HCT116 (cell line): ENCODE data around the gene HPX. TPM values are rescaled to one million over a fixed set of nuclear protein-coding genes. Genes with fewer than 3 reads are reported as not detected.

ENCODE experiments used
- ATAC-seq: fragments of 200-7000 bp; cut with Tn5 transposase; 2 replicates; pipeline ENCODE4 v1.9.1; 2020; ENCODE audit warnings: mild to moderate bottlenecking, moderate library complexity
- BruUV-seq: library from RNA; stranded (reverse); fragments of 400-500 nt; replicated peaks from 2 replicates; lab custom pipeline; 2021; lab: Mats Ljungman, UMichigan
- CTCF ChIA-PET: fragments of 300-600 bp; sonication (Branson Sonifier 250); formaldehyde crosslinking; loops from one replicate; lab custom pipeline; 2021; ENCODE audit warnings: antibody characterized with exemption; lab: Charles Lee
- POLR2A ChIA-PET: fragments of 300-600, 350-600 bp; sonication (Branson Sonifier 250); formaldehyde crosslinking; loops from one replicate; lab custom pipeline; 2021; ENCODE audit warnings: antibody characterized with exemption; lab: Charles Lee
- RAD21 ChIA-PET, 2 experiments: fragments of 300-600 bp; sonication (Branson Sonifier 250); formaldehyde crosslinking; loops; one replicate each; lab custom pipeline; 2023; ENCODE audit warnings: low total read pairs in 2 of 2; ENCODE audit not compliant: uncharacterized antibody in 2 of 2, unreplicated experiment in 2 of 2, low non-redundant PET in 1 of 2; lab: Charles Lee
- DNase-seq: peaks from one replicate; pipeline ENCODE4 v3.0.0-alpha.2; 2010; ENCODE audit warnings: low read depth, low spot score
- H2AFZ ChIP-seq: fragments of 200-600 bp; shearing (Covaris generic), sonication (generic); 2 replicates; pipeline ENCODE4 v1.6.1; 2017; ENCODE audit warnings: low read depth, mixed run types, mixed read lengths, antibody characterized with exemption, low read length; ENCODE audit not compliant: poor library complexity, severe bottlenecking
- H3K27ac ChIP-seq: 2 replicates; pipeline ENCODE4 v1.5.1; 2012; ENCODE audit warnings: low read depth, low read length
- H3K27me3 ChIP-seq: fragments of 200-600 bp; sonication (generic); 2 replicates; pipeline ENCODE4 v1.6.1; 2016; ENCODE audit warnings: mixed run types, low read length, mixed read lengths; ENCODE audit not compliant: insufficient read depth
- H3K36me3 ChIP-seq, 2 experiments: fragments of 200-500 bp in 1 of 2; fragments of 200-600 bp in 1 of 2; sonication (Bioruptor generic) in 1 of 2; sonication (generic) in 1 of 2; 2 replicates each; pipeline versions ENCODE4 v1.5.1 to v1.6.1; 2014 to 2016; ENCODE audit warnings: low read length in 2 of 2, inconsistent platforms in 1 of 2, mixed read lengths in 1 of 2, mixed run types in 1 of 2; ENCODE audit not compliant: insufficient read depth in 2 of 2, control insufficient read depth in 1 of 2
- H3K4me1 ChIP-seq, 2 experiments: fragments of 200-600 bp in 1 of 2; sonication (generic) in 1 of 2; 2 replicates each; pipeline versions ENCODE4 v1.5.1 to v1.6.1; 2012 to 2017; ENCODE audit warnings: low read length in 2 of 2, inconsistent platforms in 1 of 2, mild to moderate bottlenecking in 1 of 2, mixed read lengths in 1 of 2, mixed run types in 1 of 2, moderate library complexity in 1 of 2; ENCODE audit not compliant: insufficient read depth in 2 of 2, control insufficient read depth in 1 of 2
- H3K4me2 ChIP-seq: fragments of 200-600 bp; sonication (generic); 2 replicates; pipeline ENCODE4 v1.6.1; 2017; ENCODE audit warnings: mixed run types, low read length, mixed read lengths
- H3K4me3 ChIP-seq, 2 experiments: fragments of 200-600 bp in 1 of 2; sonication (generic) in 1 of 2; replicated peaks in 1 of 2; 2 replicates each; pipeline ENCODE4 v1.5.1; 2011 to 2016; ENCODE audit warnings: low read length in 2 of 2, control low read depth in 1 of 2, low read depth in 1 of 2, mild to moderate bottlenecking in 1 of 2, mixed read lengths in 1 of 2, mixed run types in 1 of 2
- H3K79me2 ChIP-seq: fragments of 200-600 bp; sonication (generic); 2 replicates; pipeline ENCODE4 v1.6.1; 2017; ENCODE audit warnings: mild to moderate bottlenecking, mixed run types, low read length, moderate library complexity, mixed read lengths; ENCODE audit not compliant: insufficient read depth
- H3K9ac ChIP-seq: fragments of 200-600 bp; sonication (generic); 2 replicates; pipeline ENCODE4 v1.6.1; 2016; ENCODE audit warnings: low read length, mixed read lengths
- H3K9me2 ChIP-seq: fragments of 200-600 bp; sonication (generic), shearing (Covaris generic); 2 replicates; pipeline ENCODE4 v1.6.1; 2017; ENCODE audit warnings: mixed run types, mild to moderate bottlenecking, moderate library complexity; ENCODE audit not compliant: insufficient read depth
- H3K9me3 ChIP-seq, 2 experiments: fragments of 200-500 bp in 1 of 2; fragments of 200-600 bp in 1 of 2; sonication (Bioruptor generic) in 1 of 2; sonication (generic) in 1 of 2; 2 replicates each; pipeline ENCODE4 v1.6.1; 2014 to 2017; ENCODE audit warnings: low read length in 2 of 2, mixed read lengths in 2 of 2, inconsistent platforms in 1 of 2, low read depth in 1 of 2, mild to moderate bottlenecking in 1 of 2, mixed run types in 1 of 2, moderate library complexity in 1 of 2; ENCODE audit not compliant: control insufficient read depth in 1 of 2, insufficient read depth in 1 of 2
- H4K20me1 ChIP-seq: fragments of 200-600 bp; sonication (generic), shearing (Covaris generic); 2 replicates; pipeline ENCODE4 v1.6.1; 2017; ENCODE audit warnings: mixed run types, mild to moderate bottlenecking, moderate library complexity; ENCODE audit not compliant: insufficient read depth
- CBX3 ChIP-seq: IDR thresholded peaks from 2 replicates; pipeline ENCODE4 v1.6.1; 2012; ENCODE audit warnings: low read depth
- ELF1 ChIP-seq: IDR thresholded peaks from 2 replicates; pipeline ENCODE4 v1.6.1; 2012; ENCODE audit warnings: low read depth, borderline replicate concordance
- EZH2 ChIP-seq: fragments of 200-600 bp; sonication (generic); IDR thresholded peaks from 2 replicates; pipeline ENCODE4 v1.6.1; 2017; ENCODE audit warnings: antibody characterized with exemption, mixed run types
- JUND ChIP-seq: IDR thresholded peaks from 2 replicates; pipeline ENCODE4 v1.6.1; 2012
- YY1 ChIP-seq: IDR thresholded peaks from 2 replicates; pipeline ENCODE4 v1.6.1; 2011; ENCODE audit warnings: low read length, low read depth, moderate library complexity, mild to moderate bottlenecking; ENCODE audit not compliant: insufficient replicate concordance; ENCODE audit errors: extremely low read depth
- ZBTB33 ChIP-seq: IDR thresholded peaks from 2 replicates; pipeline ENCODE4 v1.6.1; 2011; ENCODE audit warnings: mild to moderate bottlenecking, low read length, moderate library complexity; ENCODE audit not compliant: insufficient replicate concordance; ENCODE audit errors: extremely low read depth
- intact Hi-C: fragments of 100-400 bp; cut with micrococcal nuclease; formaldehyde crosslinking; loops from 2 replicates; pipeline ENCODE4 v1.10.0; 2022
- total RNA-seq: library from RNA; stranded (reverse); gene quantifications from one replicate; pipeline ENCODE4 v1.2.1, GENCODE V29; 2021; ENCODE audit not compliant: unreplicated experiment
- TF ChIP-seq, protein P1 (sequence below): IDR thresholded peaks from 2 replicates; pipeline ENCODE4 v1.6.1; 2012

HPX gene
- total RNA-seq, 1 experiment from 2014 or later: 4.6 TPM

GRCh38 chr11:6437423-6437822, 3.4 kb downstream of the HPX start:
- no peak overlapping the region for H3K27ac ChIP-seq
- ChIA-PET POLR2A (no interaction called here), RAD21 (no interaction called here), CTCF (interaction anchor here (0.7 to 2.4 kb wide), 3 partner anchors 18 to 58 kb away, joined by 3 to 26 read pairs (median 3); partner anchors contain the start of gene APBB1)
- TF ChIP-seq, protein P1, sequence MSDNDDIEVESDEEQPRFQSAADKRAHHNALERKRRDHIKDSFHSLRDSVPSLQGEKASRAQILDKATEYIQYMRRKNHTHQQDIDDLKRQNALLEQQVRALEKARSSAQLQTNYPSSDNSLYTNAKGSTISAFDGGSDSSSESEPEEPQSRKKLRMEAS: no peak
- no peak for TF ChIP-seq EZH2
- no peaks in the 10 kb centered on the region for H4K20me1 ChIP-seq
- no peak overlapping the region for H3K4me2 ChIP-seq
- no peaks in the 10 kb centered on the region for H3K36me3 ChIP-seq
- DNase-seq (no peak), ATAC-seq (no peak)
- H3K27me3 ChIP-seq: no peaks in the 10 kb centered on the region
- no peaks in the 10 kb centered on the region for H3K9me3 ChIP-seq
- H3K9me2 ChIP-seq: no peaks in the 10 kb centered on the region
- BruUV-seq: no TSS peak
- H3K4me1 ChIP-seq: peaks cover 4 to 6% of the 10 kb centered on the region in 2 experiments
- intact Hi-C loops: no loop called here
- no peaks in the 10 kb centered on the region for H3K79me2 ChIP-seq
- no peak overlapping the region for H2AFZ ChIP-seq
- H3K4me3 ChIP-seq: no peak overlapping the region
- H3K9ac ChIP-seq: no peak overlapping the region

GRCh38 chr11:6433998-6434660, 6.7 kb downstream of the HPX start:
- no peaks in the 10 kb centered on the region for H3K36me3 ChIP-seq
- no peaks in the 10 kb centered on the region for H3K79me2 ChIP-seq
- CTCF ChIA-PET: interaction anchor here (1.2 kb wide), 1 partner anchor 10 kb away, joined by 3 read pairs; no protein-coding TSS in a partner anchor
- intact Hi-C loops: no loop called here
- no peaks in the 10 kb centered on the region for H4K20me1 ChIP-seq
- BruUV-seq: no TSS peak
- H3K9me3 ChIP-seq: no peaks in the 10 kb centered on the region
- no peak overlapping the region for H3K4me3 ChIP-seq
- POLR2A ChIA-PET: no interaction called here
- H3K27me3 ChIP-seq: no peaks in the 10 kb centered on the region
- peaks cover 14 to 20% of the 10 kb centered on the region in 2 experiments for H3K4me1 ChIP-seq
- H2AFZ ChIP-seq: no peak overlapping the region
- DNase-seq (no peak), ATAC-seq (no peak)
- TF ChIP-seq ELF1: no peak
- no peak for TF ChIP-seq YY1
- TF ChIP-seq CBX3: no peak
- no peak for TF ChIP-seq JUND
- no peak for TF ChIP-seq ZBTB33
- RAD21 ChIA-PET: no interaction called here
- no peaks in the 10 kb centered on the region for H3K9me2 ChIP-seq
- H3K27ac ChIP-seq: no peak overlapping the region
- H3K9ac ChIP-seq: no peak overlapping the region
- H3K4me2 ChIP-seq: no peak overlapping the region
